Effector memory CD8-positive, alpha-beta T cell (primary cell): ENCODE measurements around the gene DLG4.
"Not testable (repeated sequence)": the region's sequence is repeated elsewhere in the genome, so short reads cannot be mapped to it uniquely, and the experiment has no call there.

Experiments used
- ATAC-seq: fragments of 150-1000 bp; cut with Tn5 transposase; replicated peaks from 2 replicates; pipeline ENCODE4 v1.10.0; 2021; ENCODE audit warnings: mild to moderate bottlenecking, moderate library complexity
- DNase-seq, 3 experiments: peaks; one replicate each; pipeline ENCODE4 v3.0.0; 2021
- H3K27ac Mint-ChIP-seq, 2 donors: one replicate each; pipeline ENCODE4 v1.8.0; 2022; ENCODE audit warnings: mild to moderate bottlenecking in 2 of 2, mixed read lengths in 2 of 2, moderate library complexity in 2 of 2
- H3K27me3 Mint-ChIP-seq, 2 donors: one replicate each; pipeline ENCODE4 v1.8.0; 2022; ENCODE audit warnings: mixed read lengths in 2 of 2
- H3K36me3 Mint-ChIP-seq: one replicate; pipeline ENCODE4 v1.8.0; 2022; ENCODE audit warnings: mild to moderate bottlenecking, moderate library complexity, mixed read lengths; ENCODE audit not compliant: insufficient read depth
- H3K4me1 Mint-ChIP-seq, 2 donors: one replicate each; pipeline ENCODE4 v1.8.0; 2022; ENCODE audit warnings: low read depth in 2 of 2, mixed read lengths in 2 of 2
- H3K4me3 Mint-ChIP-seq, 2 donors: one replicate each; pipeline ENCODE4 v1.8.0; 2022; ENCODE audit warnings: mild to moderate bottlenecking in 2 of 2, mixed read lengths in 2 of 2, moderate library complexity in 2 of 2
- H3K9me3 Mint-ChIP-seq, 2 donors: one replicate each; pipeline ENCODE4 v1.8.0; 2022; ENCODE audit warnings: mixed read lengths in 2 of 2

The DLG4 gene

DNA sequence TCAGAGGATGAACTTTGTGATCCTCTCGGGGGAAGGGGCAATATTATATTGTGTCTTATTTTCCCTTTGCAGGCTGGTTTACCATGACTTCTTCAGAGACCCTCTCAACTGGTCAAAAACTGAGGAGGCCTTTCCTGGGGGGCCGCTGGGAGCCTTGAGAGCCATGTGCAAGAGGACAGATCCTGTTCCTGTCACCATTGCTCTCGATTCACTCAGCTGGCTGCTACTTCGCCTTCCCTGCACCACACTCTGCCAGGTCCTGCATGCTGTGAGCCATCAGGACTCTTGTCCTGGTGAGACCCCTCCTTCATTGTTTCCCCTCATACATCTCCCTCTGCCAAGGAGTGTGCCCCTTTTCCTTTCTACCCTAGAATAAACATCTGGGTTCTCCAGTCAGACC is 34.9 kb upstream of the DLG4 start:
- no peak overlapping the region for H3K27ac Mint-ChIP-seq

DNA sequence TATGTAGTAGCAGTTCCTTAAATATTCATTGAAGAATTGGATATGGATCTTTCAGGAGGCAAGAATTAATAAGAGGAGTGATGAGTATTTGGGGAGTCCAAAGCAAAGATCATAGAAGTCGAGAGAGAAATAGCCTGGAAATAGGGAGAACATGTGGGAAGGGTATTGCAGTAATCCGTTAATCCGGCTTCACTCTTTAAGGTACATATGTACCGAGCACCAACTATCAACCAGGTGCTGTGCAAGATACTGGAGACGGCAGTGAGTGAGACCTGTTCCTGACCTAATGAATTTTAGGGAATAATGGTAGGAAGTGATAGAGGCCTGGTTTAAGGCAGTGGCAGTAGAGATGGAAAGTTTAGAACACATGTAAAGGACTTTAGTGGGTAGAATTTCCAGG is 33.4 kb upstream of the DLG4 start:
- ATAC-seq (no peak), DNase-seq (no peak)
- Mint-ChIP-seq H3K27me3 (no peaks in the 10 kb centered on the region), H3K27ac (peak overlapping the region; percentile 99 to 100), H3K9me3 (no peaks in the 10 kb centered on the region), H3K4me1 (peaks cover 30 to 37% of the 10 kb centered on the region in 2 donors), H3K4me3 (peak overlapping the region; percentile 94 to 95), H3K36me3 (peaks cover 59% of the 10 kb centered on the region)

More for the DNA sequence above, 34.9 kb upstream of the DLG4 start:
- no peaks in the 10 kb centered on the region for H3K9me3 Mint-ChIP-seq
- H3K27me3 Mint-ChIP-seq, result no peaks in the 10 kb centered on the region
- peaks cover 55% of the 10 kb centered on the region for H3K36me3 Mint-ChIP-seq
- H3K4me3 Mint-ChIP-seq, result no peak overlapping the region
- DNase-seq (no peak), ATAC-seq (no peak)
- H3K4me1 Mint-ChIP-seq, result peaks cover 24 to 28% of the 10 kb centered on the region in 2 donors

DNA sequence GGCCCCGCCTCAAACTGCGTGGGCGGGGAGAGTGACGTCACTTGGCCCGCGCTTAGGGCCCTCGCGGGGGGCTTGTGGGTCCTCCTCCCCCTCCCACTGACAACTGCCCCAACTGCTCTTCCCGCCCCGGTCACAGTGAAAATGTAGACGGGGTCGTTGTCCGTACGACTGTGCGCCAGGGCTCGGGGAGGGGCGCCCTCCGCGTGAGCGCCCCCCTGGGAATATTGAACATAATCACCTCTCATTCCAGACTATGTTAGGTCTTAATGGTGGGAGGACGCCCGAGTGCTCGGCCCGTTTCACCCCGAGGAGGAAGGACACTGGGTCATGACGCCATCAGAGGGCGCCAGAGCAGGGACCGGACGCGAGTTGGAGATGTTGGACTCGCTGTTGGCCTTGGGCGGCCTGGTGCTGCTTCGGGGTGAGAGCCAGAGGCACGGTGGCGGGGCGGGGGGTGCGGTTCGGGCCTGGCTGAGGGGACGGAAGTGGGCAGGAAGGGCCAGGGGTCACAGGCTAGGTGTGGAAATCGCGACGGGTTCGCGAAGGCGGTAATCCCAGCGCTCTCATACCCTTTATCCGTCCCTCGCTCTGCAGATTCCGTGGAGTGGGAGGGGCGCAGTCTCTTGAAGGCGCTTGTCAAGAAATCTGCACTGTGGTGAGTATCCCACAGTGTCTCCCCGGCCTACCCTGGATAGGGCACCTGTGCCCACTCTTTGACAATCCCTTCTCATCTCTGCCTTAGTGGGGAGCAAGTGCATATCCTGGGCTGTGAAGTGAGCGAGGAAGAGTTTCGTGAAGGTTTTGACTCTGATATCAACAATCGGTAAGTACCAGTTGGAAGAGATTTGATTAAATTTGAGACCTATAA is 32.8 kb upstream of the DLG4 start, which contains the start of gene ELP5:
Gene ELP5 (plus strand): TSS at position 40 of the 868 bp plus-strand sequence. CDS start 336 bp downstream, at position 376.
- DNase-seq (peak; percentile 85 to 87 (median 85)), ATAC-seq (peak; percentile 63)
- H3K4me1 Mint-ChIP-seq, result peaks cover 30 to 37% of the 10 kb centered on the region in 2 donors
- no peaks in the 10 kb centered on the region for H3K9me3 Mint-ChIP-seq
- H3K27ac Mint-ChIP-seq, result peak within 1 kb of the TSS; percentile 99 to 100
- H3K4me3 Mint-ChIP-seq, result peak within 1 kb of the TSS; percentile 94 to 95
- H3K27me3 Mint-ChIP-seq, result no peaks in the 10 kb centered on the region
- H3K36me3 Mint-ChIP-seq, result peaks cover 56% of the 10 kb centered on the region

DNA sequence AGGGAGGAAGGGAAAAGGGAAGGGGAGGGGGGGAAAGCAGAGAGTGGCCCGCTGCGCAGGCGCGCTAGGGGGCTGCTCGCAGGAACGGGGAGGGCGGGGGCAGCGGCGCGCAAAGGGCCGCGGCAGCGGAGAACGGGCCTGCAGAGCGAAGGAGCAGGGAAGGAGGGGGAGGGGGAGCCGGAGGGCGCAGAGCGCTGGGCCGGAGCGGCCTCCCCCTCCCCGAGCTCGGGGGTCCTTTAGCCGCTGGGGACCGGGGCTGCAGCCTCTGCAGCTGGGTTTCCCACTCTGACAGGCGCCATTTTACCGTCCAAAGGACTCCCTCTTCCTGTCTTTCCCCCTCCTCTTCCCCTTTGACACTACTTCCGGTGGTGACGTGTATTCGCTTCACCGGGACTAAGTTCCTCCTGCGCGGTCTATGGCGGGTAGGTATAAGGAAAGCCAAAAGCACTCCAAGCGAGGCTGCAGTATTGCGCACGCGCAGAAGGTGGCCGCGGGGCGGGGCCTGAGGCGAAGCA is 32.1 kb upstream of the DLG4 start, which contains the start of gene CTDNEP1:
Gene CTDNEP1 (minus strand): TSS at position 74 of the 515 bp plus-strand sequence. CDS start 438 bp downstream, outside the sequence.
- DNase-seq, result peak; percentile 98 to 99 (median 99)
- H3K27ac Mint-ChIP-seq, result peak within 1 kb of the TSS; percentile 99 to 100
- H3K9me3 Mint-ChIP-seq, result no peaks in the 10 kb centered on the region
- H3K4me1 Mint-ChIP-seq, result peaks cover 28 to 37% of the 10 kb centered on the region in 2 donors
- peak; percentile 90 for ATAC-seq
- no peaks in the 10 kb centered on the region for H3K27me3 Mint-ChIP-seq
- H3K36me3 Mint-ChIP-seq, result peaks cover 50% of the 10 kb centered on the region
- H3K4me3 Mint-ChIP-seq, result peak within 1 kb of the TSS; percentile 94 to 95

DNA sequence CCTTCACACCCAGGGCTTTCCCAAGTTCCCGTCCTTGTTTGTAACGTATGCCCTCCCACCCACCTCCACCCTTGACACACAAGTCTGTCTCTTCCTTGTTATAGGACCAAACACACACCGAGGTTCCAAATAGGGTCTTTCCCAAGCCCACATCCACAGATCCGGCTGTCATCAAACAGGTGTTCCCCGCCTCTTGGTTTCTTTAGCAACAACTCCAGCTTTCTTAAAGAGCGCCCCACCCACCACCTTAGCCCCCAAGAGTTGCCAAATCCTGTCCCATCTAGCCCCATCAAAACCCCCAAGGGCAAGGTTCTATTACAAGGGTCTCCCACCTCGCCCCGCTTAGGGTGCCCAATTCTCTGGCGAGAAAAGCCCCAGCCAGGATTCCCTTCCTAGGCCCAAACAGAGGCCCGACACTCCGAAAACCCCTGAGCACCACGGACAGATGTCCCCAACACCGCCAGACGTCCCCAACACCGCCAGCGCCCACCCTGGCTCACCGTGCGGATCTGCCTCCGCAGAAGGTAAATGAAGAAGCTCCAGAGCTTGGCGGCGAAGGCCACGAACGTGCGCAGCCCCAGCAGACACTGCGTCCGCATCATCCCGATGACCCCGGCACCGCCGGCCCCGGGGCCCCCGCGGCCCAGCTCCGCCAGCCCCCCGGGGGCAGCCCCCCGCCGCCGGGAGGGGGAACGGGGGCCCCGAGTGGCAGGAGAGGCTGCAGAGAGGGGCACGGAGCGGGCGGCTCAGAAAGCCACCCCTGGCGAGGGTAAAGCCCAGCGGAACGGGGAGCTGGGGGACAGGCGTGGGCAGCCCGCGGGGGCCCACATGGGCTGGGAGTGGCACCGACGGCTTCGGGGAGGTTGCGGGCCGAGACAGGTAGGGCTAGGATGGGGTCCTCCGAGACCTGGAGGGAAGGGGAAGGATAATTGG is 31.3 kb upstream of the DLG4 start:
- Mint-ChIP-seq H3K27ac (peak overlapping the region; percentile 99 to 100), H3K9me3 (no peaks in the 10 kb centered on the region), H3K4me1 (peaks cover 28 to 37% of the 10 kb centered on the region in 2 donors), H3K36me3 (peaks cover 51% of the 10 kb centered on the region), H3K27me3 (no peaks in the 10 kb centered on the region), H3K4me3 (peak overlapping the region; percentile 94 to 95)
- DNase-seq, result no peak
- peak; percentile 6 for ATAC-seq

DNA sequence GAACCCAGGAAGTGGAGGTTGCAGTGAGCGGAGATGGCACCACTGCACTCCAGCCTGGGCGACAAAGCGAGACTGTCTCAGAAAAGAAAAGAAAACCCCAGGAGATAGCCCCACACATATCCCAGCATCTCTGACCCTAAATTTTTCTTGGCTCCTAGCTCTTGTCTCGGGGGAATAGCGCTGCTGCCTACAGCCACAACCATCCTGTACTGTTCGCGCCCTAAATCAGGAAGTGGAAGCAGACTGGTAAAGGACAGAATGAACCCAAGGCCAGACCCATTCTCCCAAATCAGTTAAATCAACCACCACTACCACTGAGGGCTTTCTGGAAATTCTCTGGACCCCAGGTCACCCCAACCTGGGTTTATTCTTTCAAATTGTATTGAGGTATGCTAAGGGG is 30.2 kb upstream of the DLG4 start:
- Mint-ChIP-seq H3K4me3 (peak overlapping the region; percentile 94 to 95), H3K27me3 (no peaks in the 10 kb centered on the region), H3K36me3 (peaks cover 49% of the 10 kb centered on the region), H3K4me1 (peaks cover 28 to 36% of the 10 kb centered on the region in 2 donors), H3K9me3 (no peaks in the 10 kb centered on the region), H3K27ac (peak overlapping the region in 1 of 2 donors; percentile 94)
- no peak for ATAC-seq
- DNase-seq, result no peak

DNA sequence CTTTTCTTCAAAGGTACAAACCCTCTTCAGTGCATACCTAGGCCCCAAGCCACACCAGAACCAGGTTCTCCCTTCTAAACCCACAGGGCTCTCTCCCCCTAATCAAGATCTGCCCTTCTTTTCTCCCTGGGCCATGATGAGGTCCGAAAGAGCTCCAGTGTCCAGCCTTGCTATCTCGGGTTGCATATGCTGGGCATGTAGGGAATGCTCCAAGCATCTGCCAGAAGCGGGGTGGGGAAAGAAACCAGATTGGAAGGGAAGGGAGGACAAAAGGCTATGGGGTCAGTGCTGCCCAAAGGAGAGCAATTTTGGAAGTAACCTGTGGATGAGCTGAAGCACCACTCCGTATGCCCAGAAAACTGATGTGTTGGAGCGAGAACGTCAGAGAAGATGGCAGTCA is 29.6 kb upstream of the DLG4 start:
- Mint-ChIP-seq H3K9me3 (no peaks in the 10 kb centered on the region), H3K27ac (peak overlapping the region; percentile 19 to 61), H3K4me3 (peak overlapping the region; percentile 51 to 95), H3K36me3 (peaks cover 50% of the 10 kb centered on the region), H3K4me1 (peaks cover 28 to 33% of the 10 kb centered on the region in 2 donors), H3K27me3 (no peaks in the 10 kb centered on the region)
- DNase-seq, result no peak
- no peak for ATAC-seq

DNA sequence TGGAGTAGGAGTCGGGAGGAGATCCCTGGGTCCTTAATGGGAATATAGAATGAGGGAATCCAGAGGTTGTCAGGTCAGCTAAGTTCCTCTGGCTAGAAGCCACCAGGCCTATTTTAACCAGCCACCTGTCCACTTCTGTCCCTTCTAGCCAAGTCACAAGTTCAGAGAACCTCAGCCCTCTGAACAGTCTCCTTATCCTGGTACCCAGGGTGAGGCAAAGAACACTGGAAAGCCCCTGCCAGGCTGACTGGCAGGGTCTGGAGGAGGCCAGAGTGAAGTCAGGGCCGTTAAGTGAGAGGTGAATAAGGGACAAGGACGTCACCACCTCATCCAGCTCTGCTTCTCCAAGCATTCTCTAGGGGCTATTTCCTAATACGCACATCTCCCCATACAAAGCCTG is 29.2 kb upstream of the DLG4 start:
- Mint-ChIP-seq H3K27me3 (no peaks in the 10 kb centered on the region), H3K4me1 (peaks cover 28 to 33% of the 10 kb centered on the region in 2 donors), H3K9me3 (no peaks in the 10 kb centered on the region), H3K4me3 (no peak overlapping the region), H3K27ac (peak overlapping the region in 1 of 2 donors; percentile 61), H3K36me3 (peaks cover 52% of the 10 kb centered on the region)
- no peak for DNase-seq
- no peak for ATAC-seq

DNA sequence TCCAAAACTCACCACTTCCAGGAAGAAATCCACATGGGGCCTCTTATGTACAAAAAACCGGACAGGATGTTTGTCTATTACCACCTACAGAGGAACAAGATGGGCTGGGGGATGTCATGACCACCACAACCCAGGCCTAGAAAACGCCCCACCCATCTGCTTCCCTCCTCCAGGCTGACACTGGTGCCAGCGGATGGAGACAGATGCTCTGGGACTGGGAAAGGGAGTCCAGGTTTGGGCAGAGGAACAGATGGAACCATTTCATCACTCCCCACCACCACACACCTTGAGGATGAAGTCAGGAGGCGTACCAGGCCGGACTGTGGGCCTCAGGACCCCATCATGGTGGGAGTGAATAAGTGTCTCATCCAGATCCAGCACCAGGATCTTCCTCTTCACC is 27.1 kb upstream of the DLG4 start:
- H3K27me3 Mint-ChIP-seq, result no peaks in the 10 kb centered on the region
- peaks cover 28 to 34% of the 10 kb centered on the region in 2 donors for H3K4me1 Mint-ChIP-seq
- ATAC-seq, result no peak
- no peaks in the 10 kb centered on the region for H3K9me3 Mint-ChIP-seq
- no peak for DNase-seq
- H3K4me3 Mint-ChIP-seq, result no peak overlapping the region
- peaks cover 58% of the 10 kb centered on the region for H3K36me3 Mint-ChIP-seq
- H3K27ac Mint-ChIP-seq, result peak overlapping the region in 1 of 2 donors; percentile 66

DNA sequence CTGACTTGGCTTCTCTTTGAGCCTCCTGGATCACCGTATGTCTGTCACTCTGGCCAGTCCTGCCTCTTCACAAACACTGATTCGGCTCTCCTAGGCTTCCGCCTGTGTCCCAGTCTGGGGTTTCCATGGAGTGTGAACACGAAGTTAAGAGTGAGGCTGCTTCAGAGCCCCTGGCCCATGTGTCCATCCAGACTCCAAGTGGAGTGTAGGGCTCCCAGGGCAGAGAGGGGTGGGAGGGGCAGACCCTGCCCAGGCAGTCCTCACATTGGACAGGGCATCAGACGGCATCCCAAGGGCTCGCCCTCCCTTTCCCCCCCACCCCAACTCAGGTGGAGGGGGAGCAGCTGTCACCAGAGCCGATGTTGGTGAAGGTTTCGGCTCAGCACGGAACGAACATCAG is 24.2 kb upstream of the DLG4 start:
- peaks cover 34 to 39% of the 10 kb centered on the region in 2 donors for H3K4me1 Mint-ChIP-seq
- H3K27ac Mint-ChIP-seq, result peak overlapping the region; percentile 98 to 99
- DNase-seq, ATAC-seq, H3K27me3 Mint-ChIP-seq, H3K9me3 Mint-ChIP-seq: not testable (repeated sequence)
- H3K4me3 Mint-ChIP-seq, result peak overlapping the region in 1 of 2 donors; percentile 100
- H3K36me3 Mint-ChIP-seq, result peaks cover 73% of the 10 kb centered on the region

DNA sequence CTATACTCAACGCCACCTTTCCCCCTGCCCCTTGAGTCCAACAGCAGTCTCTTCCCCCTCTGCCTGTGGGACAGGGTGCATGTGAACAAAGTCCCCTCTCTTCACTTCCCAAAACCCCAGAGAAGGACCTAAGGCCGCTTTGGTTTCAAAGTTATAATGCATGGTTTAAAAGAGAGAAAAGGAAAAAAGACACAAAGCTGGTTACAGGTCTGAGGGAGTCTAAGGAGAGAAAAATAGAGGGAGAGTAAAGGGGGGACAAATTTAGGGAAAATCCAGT is 23.8 kb upstream of the DLG4 start:
- Mint-ChIP-seq H3K4me3 (peak overlapping the region; percentile 99 to 100), H3K27me3 (no peaks in the 10 kb centered on the region), H3K27ac (peak overlapping the region; percentile 98 to 99), H3K9me3 (no peaks in the 10 kb centered on the region), H3K4me1 (peaks cover 32 to 37% of the 10 kb centered on the region in 2 donors), H3K36me3 (peaks cover 76% of the 10 kb centered on the region)
- ATAC-seq, result no peak
- no peak for DNase-seq

DNA sequence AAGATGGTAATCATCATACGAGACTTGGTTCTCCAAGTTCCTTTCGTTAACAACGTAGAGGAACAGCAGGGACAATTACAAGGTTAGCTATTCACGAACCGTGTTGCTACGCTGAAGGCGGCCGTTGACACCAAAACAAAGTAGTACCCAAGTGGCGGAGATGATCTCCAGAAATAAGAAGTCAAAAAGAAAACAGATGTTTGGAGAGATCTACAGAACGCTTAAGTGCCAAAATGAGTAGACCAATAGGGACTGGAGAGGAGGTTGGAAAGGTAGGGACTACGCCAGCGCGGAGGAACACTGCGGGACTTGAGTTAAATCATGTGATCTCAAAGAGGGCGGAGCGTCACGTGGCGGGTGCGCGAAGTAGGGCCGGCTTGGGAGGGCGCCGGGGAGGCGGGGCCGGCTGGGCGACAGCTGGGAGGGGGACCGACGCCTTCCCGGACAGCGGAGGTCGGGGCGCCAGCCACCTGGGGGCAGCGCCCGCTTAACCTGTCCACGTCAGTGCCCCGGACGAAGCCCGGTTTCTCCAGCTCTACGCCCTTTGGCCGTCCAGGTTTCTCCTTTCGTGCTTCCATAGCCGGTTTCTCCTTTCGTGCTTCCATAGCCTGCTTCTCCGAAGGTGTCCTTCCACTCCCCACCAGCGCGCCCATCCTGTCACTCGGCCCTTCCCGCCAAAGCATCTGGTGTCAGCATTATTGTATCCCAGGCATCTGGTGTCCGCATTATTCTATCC is 23.2 kb upstream of the DLG4 start:
- peaks cover 76% of the 10 kb centered on the region for H3K36me3 Mint-ChIP-seq
- ATAC-seq, result peak; percentile 53
- no peaks in the 10 kb centered on the region for H3K9me3 Mint-ChIP-seq
- H3K27me3 Mint-ChIP-seq, result no peaks in the 10 kb centered on the region
- peak overlapping the region; percentile 98 to 99 for H3K27ac Mint-ChIP-seq
- peak overlapping the region; percentile 99 to 100 for H3K4me3 Mint-ChIP-seq
- peaks cover 33 to 37% of the 10 kb centered on the region in 2 donors for H3K4me1 Mint-ChIP-seq
- peak; percentile 90 to 95 (median 93) for DNase-seq
